GM18502 (cell line): Measurements from ENCODE around the gene LCP2.

Experiments
- ATAC-seq: cut with Tn5 transposase; IDR thresholded peaks from one replicate; pipeline ENCODE4 v1.9.1; 2021; ENCODE audit warnings: mild to moderate bottlenecking; ENCODE audit not compliant: unreplicated experiment, poor library complexity

Gene LCP2

DNA sequence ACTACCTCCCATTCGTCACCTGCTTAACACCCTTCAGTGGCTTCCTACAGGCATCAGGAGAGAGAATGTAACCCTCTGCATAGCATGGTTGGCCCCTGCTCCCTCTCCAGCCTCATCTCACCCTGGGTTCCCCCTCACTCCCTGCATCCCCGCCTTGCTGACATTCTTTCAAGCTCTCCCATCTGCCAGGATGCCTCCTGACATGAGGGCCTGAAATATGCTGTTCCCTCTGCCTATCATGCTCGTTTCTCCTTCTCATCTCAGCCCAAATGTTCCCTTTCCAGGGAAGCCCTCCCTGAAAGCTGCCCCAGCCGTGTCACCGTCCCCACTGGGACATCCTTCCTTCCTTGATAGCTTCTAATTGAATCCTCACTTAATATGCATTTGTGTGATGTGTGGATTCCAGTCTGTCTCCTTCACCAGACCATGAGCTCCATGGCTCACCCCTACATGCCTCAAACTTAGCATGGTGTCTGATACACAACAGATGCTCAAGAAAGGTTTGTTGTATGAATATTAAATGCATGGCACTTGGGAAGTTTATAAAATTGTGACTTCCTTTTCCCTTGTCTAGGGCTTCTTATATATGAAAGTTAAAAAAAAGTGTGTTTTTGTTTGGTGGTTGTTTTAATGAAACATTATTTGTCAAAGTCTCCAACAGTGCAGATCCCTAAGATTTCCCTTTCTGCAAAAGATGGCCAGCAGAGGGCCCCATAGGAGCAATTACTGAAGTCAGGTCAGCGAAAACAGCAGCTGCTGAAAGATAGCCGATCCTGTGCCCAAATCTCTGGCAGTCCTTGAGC, 72.0 kb downstream of the LCP2 start:
- no peak for ATAC-seq

- ATAC-seq = no peak
Observed at GRCh38 chr5:170223906-170224305, 73.7 kb downstream of the LCP2 start.

GRCh38 chr5:170223360-170223759, 74.2 kb downstream of the LCP2 start:
- no peak for ATAC-seq

DNA sequence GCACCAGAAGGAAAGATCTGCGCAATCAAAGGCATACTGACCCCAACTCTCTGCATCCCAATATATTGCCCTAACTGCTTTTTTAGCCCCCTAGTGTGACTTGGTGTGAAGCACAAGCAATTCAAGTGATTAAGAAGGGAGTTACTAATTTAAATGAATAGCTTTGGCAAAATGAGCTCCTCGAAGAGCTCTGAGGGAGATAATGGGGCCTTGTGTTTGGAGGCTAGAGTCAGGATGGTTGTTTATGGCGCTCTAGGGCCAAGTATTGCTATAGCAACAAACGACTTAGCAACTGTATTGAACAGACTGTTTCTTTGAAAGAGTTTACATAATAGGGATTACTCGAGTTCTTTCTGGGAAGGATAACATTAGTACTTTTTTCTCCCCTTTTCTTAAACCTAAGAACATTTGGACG, 76.2 kb downstream of the LCP2 start:
- no peak for ATAC-seq

- ATAC-seq = no peak
Observed at GRCh38 chr5:170220191-170220590, 77.4 kb downstream of the LCP2 start.

DNA sequence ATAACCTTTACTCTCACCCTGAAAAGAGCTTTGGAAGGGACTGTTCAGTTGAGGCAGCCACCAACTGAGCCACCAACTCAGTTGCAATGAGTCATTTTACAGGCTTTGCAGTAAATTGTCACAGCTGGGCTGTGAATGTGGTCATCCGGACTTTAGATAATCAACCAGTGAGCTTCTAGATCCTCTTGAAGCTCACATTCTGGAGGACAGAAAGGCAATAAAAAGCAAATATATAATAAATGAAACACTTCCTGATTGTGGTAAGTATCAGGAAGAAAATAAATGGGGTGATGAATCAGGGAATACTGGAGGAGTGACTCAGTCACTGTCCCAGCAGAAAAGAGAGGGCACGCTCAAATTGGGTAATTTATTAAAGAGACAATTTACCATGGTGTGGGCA, 78.0 kb downstream of the LCP2 start:
- ATAC-seq = no peak

- no peak for ATAC-seq
Observed at GRCh38 chr5:170218726-170219125, 78.9 kb downstream of the LCP2 start.

GRCh38 chr5:170217831-170218230, 79.7 kb downstream of the LCP2 start:
- no peak for ATAC-seq

- ATAC-seq = no peak
Observed at GRCh38 chr5:170216257-170216864, 81.2 kb downstream of the LCP2 start.

GRCh38 chr5:170211575-170212334, 85.8 kb downstream of the LCP2 start:
- ATAC-seq = no peak

DNA sequence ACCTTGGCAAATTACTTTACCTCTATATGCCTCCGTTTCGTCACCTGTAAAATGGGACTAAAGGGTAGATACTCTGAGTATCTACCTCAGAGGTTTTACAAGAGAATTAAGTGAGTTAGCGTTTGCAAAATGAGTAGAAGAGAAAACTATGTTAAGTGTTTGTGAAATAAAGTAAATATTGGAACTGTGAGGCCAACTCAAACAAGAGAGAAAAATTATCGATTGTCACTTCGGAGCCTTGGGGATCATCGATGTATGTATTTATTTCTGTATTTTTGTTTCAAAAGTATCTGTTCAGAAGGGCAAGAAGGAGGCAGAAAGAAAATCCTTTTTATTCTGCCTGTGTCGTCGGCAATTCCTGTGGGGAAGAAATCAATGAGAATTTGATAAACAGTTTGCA, 90.6 kb downstream of the LCP2 start:
- no peak for ATAC-seq

DNA sequence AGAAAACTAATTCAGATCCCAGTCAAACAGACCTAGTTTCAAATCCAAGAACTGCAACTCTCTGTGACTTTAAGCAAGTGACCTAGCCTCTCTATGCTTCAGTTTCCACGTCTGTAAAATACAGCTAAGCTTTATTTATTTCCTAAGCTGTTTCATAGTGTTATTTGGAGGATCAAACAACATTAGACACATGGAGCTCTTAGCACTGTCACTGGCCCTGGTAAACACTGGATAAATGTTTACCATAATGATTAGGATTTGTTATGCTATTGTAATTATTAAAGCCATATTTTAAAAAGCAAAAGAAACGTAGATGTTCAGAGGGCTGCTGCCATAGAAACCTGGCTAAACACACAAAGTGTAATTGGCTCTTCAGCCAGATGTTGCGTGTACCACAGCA, 91.4 kb downstream of the LCP2 start:
- no peak for ATAC-seq

DNA sequence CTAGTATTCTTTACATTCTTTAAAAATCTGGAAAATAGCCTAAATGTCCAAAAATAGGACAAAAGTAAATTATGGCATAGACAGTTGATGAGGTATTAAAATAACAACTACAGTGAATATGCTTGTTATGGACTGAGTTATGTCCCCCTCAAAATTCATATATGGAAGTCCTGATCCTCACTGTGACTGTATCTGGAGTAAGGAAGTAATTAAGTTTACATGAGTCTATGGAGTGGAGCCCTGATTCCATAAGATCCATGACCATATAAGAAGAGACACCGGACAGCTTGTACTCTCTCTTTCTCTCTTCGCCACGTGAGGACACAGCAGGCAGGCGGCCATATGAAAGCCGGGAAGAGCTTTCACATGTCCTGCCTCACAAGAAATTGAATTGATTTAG, 93.4 kb downstream of the LCP2 start:
- ATAC-seq = no peak

DNA sequence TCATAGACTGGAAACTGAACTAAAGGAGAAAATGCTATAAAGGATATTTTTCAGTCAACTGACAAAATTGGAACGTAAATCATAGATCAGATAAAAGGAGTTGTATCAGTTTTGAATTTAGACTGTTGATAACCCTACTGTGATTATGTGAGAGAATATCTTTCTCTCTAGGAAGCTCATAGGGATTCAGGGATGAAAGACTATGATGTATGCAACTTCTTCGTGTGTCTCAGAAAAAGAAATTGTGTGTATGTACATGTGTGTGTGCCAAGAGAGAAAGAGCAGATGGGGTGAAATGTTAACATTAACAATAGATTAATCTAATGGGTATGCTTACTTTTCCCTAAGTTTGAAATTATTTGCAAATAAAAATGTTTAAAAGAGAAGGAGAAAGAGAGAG, 95.5 kb downstream of the LCP2 start:
- ATAC-seq = no peak

DNA sequence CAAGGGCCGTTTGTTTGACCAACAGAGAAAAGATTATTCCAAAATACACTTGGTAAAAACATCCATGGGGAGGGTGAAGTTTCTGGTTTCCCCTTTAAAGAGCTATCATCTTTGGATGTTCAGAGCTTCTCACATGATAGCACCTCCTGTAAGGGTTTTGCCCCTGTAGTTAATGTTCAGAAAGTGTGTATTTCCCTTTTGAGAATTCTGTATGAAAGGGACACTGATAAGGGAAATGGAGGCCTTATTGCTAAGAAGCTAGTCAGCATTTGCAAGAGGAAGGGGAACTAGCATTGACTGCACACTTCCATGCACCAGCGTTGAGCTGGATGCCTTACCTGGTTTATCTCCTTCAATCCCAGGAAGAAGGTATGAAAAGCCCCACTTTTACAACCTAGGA, 96.3 kb downstream of the LCP2 start:
- no peak for ATAC-seq

- ATAC-seq = no peak
Observed at GRCh38 chr5:170200876-170201275, 96.7 kb downstream of the LCP2 start.
